COR-L47 (cell line): ENCODE results near the gene DNAI2.

ENCODE experiments used
- DNase-seq: peaks from one replicate; lab custom pipeline; 2025; lab: John Stamatoyannopoulos, UW

The DNAI2 gene

GRCh38 chr17:74342224-74342623, 68.2 kb downstream of the DNAI2 start:
- DNase-seq: no peak

GRCh38 chr17:74343121-74343520, 69.1 kb downstream of the DNAI2 start:
- no peak for DNase-seq

DNA sequence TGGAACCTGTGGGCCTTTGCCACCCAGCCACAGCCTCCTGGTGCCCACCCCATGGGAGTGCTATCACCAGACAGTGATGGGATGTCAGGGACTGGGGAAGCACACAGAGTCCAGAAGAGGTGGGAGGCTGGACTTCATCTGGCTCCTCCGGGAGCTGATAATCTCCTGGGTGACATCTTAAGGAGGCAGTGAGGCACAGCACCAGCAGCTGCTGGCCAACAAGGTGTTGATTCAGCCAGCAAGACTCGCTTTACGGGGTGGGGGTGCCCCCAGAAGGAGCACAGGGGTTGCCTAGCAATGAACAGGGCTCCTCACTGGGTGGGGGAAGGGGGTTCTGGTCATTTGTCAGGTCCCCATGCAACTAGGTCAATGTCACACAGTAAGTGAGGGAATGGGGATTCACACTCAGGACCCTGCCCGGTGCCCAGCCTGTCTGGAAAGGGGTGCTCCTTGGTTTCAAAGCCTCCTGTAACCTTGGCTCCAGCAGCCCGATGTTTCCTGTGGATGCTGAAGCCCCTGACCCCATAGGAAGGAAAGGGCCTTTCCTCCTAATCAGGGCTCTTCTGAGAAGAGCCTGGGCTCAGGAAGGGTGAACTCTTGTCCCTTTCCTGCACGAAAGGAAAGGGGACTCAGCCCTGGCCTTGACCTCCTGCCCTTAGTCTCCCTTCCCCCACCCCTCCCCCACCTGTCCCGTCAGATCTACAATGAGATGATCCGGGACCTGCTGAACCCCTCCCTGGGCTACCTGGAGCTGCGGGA, 69.7 kb downstream of the DNAI2 start:
- no peak for DNase-seq

DNA sequence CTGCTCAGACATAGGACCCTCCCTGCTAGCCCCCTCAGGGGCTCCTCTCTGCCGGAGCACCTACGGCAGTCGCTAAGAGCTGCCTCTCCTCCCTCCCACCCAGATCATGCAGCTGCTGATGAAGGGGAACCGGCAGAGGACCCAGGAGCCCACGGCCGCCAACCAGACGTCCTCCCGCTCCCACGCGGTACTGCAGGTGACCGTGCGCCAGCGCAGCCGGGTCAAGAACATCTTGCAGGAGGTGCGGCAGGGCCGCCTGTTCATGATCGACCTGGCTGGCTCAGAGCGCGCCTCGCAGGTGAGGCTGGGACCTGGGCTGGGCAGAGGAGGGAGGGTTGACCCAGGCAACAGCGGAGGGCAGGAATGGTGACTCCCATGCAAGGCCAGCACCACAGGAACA, 70.6 kb downstream of the DNAI2 start:
- no peak for DNase-seq

- DNase-seq: no peak
These were observed 71.6 kb downstream of the DNAI2 start for GRCh38 chr17:74345433-74346241.

GRCh38 chr17:74347646-74348045, 73.6 kb downstream of the DNAI2 start:
- no peak for DNase-seq

DNA sequence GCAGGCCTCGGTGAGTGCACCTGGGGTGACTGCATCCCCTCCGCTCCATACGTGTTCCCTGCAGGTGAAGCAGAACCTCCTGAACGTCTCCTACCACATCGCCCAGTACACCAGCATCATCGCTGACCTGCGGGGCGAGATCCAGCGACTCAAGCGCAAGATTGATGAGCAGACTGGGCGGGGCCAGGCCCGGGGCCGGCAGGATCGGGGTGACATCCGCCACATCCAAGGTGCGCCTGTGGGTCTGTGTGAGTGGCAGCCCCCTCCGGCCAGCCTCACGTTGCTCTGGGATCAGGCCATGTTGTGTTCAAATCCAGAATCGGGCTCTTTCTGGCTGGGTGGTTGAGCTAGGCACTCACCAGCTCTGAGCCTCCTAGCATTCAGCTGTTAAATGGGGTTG, 75.1 kb downstream of the DNAI2 start:
- no peak for DNase-seq

- DNase-seq: no peak
These were observed 76.5 kb downstream of the DNAI2 start for GRCh38 chr17:74350486-74350885.

DNA sequence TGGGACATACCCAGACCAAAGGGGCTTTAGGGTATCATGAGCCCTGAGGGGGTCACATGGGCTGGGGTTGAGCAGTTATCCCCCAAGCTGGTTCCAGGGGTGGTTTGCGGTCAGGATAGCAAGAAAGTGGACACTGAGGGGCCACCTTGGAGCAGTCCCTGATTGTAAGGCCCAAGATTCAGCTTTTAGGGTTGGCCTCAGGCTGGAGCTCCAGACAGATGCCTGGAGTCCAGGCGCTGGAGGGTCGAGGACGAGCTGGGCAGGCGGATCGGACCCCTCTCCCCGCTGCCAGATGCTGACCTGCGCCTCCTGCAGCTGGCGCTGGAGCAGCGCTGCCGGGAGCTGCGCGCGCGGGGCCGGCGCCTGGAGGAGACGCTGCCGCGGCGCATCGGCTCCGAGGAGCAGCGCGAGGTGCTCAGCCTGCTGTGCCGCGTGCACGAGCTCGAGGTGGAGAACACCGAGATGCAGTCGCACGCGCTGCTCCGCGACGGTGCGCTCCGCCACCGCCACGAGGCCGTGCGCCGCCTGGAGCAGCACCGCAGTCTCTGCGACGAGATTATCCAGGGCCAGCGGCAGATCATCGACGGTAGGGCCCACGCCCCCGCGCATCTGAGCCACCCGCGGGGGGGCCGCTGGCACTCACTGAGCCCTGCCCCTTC, 77.6 kb downstream of the DNAI2 start:
- no peak for DNase-seq

GRCh38 chr17:74353446-74354060, 79.5 kb downstream of the DNAI2 start:
- no peak for DNase-seq

- no peak for DNase-seq
These were observed 80.1 kb downstream of the DNAI2 start for GRCh38 chr17:74354123-74354522.

DNA sequence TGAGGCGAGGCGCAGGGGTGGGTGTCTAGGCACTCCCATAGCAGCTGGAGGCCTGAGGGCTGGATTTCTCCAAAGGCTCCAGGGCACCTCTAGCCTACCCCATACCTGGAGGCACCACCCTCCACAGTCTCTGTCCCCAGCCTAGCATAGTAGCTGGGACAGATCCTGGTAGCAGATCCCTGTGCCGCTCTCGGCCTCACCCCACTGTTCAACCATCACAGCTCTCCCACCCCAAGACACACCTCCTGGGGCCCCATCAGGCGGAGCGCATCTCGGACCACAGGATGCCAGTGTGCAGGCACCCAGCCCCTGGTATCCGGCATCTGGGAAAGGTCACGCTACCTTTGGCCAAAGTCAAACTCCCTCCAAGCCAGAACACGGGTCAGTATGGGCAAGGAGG, 80.5 kb downstream of the DNAI2 start:
- DNase-seq: no peak

GRCh38 chr17:74355065-74355464, 81.0 kb downstream of the DNAI2 start:
- no peak for DNase-seq

DNA sequence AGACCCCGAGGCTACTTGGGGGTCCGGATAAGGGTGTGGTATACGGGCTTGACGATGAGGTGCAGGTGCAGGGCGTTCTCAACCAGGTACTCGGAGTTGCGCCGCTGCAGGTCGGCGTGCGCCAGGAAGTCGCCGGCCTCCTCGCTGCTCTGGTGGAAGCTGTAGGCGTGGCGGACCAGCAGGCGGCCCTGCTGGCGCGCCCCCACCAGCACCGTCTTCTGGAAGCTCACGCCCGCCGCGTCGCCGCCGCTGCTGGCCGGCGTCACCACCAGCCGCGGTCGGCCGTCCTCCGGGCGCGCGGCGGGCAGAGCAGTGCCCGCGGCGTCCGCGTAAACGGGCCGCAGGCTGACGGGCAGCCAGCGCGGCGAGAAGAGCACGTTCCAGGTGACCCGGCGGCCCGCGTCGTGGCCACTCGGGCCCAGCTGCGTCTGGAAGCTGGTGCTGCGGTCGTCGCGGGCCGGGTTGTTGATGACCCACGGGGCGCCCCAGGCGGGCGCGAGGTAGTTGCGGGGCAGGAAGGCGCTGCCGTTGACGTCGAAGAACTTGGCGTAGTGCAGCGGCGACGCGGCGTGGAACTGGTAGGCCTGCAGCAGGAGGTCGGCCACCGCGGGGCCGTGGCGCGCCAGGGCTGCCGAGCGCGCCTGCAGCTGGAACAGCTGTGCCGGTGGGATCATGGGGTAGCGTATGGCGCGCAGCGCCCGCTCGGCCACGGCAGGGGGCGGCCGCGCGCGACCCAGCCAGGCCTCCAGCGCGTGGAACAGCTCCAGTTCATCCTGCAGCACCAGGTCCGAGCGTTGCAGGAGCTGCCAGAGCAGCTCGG, 82.8 kb downstream of the DNAI2 start:
- DNase-seq: no peak

DNA sequence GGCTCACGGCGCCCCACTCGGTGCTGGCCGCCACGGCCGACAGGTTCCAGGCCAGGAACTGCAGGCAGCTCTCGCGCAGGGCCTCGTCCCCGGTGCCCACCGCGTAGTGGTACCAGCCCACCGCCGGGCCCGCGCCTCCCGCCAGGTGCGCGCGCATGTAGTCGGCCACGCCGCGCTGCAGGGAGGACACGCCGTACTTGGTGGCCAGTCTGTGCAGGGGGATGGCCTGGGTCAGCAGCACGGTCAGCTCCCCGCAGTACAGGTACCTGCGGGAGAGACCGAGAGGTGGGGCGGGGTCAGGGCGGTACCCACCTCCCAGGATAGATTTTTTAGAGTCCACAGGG, 83.4 kb downstream of the DNAI2 start:
- DNase-seq: no peak

GRCh38 chr17:74358697-74359096, 84.7 kb downstream of the DNAI2 start:
- no peak for DNase-seq

DNA sequence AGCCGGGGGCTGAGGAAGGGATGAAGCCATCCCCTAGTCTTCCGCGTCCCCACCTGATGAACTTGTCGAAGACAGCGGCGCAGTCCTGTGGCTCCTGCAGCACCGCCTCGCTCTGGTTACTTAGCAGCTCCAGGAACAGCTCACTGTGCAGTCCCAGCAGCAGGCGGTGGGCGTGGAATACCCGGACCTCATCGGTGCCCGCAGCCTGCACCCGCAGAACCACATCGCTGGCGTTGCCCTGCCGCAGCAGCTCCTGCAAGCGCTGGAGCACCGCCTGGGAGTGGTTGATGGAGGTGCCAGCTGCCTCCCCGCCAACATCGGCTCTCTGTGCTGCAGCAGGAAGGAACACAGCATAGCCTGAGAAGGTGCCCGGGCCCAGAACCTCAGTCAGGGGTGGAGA, 85.9 kb downstream of the DNAI2 start:
- no peak for DNase-seq

GRCh38 chr17:74360899-74361229, 86.8 kb downstream of the DNAI2 start:
- DNase-seq: no peak

DNA sequence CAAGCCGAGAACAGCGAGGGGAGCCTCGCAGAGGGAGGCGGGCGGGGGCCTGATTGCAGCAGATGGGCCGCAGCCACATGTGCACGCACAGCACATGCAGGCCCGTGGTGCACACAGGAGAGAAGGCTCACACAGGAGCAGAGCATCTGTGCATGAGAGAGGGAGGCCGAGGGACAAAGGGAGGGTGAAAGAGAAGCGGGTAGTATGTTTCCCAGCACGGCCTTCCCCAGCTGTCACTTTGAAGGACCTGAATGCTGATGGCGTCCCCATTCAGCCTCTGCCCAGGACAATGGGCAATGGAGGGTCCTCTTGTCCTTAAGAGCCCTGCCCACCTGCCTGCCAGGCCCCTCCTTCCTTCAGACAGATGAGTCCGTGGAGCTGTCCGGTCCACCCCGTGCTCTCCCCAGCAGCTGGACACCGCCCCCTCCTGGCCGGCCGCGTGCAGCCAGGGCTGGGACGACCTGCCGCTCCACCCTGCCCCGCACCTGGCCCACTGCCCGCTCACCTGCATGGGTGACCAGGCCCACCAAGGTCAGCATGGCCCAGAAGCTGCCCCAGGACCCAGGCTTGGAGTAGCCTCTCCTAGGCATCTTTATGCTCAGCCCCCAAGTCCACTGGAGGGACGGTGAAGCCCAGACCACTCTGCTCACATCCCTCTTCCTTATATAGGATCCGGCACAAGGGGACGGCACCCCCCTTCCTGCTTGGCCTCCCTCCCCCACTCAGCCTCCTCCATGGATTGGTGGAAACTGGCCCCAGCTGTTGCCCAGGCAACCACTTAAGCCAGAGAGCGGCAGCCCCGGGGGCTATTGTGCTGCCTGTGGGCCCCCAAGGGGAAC, 87.4 kb downstream of the DNAI2 start, which contains the start of gene BTBD17:
Gene BTBD17, minus strand, starts transcription at position 639 of the 839 bp plus-strand sequence. Its CDS starts 49 bp downstream, at position 590.
- DNase-seq: no peak

DNA sequence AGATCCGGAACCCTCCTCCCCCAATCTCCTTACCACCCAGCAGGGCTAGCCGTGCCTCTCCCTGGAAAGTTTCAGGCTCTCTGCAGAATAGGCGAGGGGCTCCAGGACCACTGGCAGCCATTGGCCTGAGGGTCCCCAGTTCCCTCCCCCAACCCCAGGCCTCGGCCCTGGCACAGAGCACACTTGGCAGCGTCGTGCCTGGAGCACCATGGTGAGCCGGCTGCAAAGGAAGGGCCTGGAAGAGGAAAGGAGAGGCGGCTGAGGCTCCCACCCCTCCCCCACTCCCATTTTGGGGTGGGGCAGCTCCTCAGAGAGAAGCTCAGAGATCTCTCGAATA, 88.0 kb downstream of the DNAI2 start:
- no peak for DNase-seq
